DOHH2 (cell line): ENCODE measurements around the gene RAD51B.
A peak's percentile ranks its signal among the peaks of the same experiment; 100 is the strongest.

Experiments used
- H3F3A ChIP-seq: fragments of 200-600 bp; sonication (generic), shearing (Covaris generic); 2 replicates; pipeline ENCODE4 v1.6.0; 2016; ENCODE audit warnings: antibody characterized with exemption, mild to moderate bottlenecking; ENCODE audit not compliant: control insufficient read depth, insufficient read depth
- H3K27ac ChIP-seq: fragments of 200-600 bp; sonication (generic); 2 replicates; pipeline ENCODE4 v1.5.1; 2014; ENCODE audit warnings: low read depth, mild to moderate bottlenecking, low read length, moderate library complexity
- H3K27me3 ChIP-seq: fragments of 200-600 bp; sonication (generic); 2 replicates; pipeline ENCODE4 v1.6.1; 2014; ENCODE audit warnings: mild to moderate bottlenecking, low read length, mixed read lengths; ENCODE audit not compliant: control insufficient read depth
- H3K36me3 ChIP-seq: fragments of 200-600 bp; sonication (generic); 2 replicates; pipeline ENCODE4 v1.6.1; 2014; ENCODE audit warnings: mild to moderate bottlenecking, low read length, moderate library complexity, mixed read lengths; ENCODE audit not compliant: control insufficient read depth
- H3K4me1 ChIP-seq: fragments of 200-600 bp; sonication (generic); 2 replicates; pipeline ENCODE4 v1.6.1; 2014; ENCODE audit warnings: mild to moderate bottlenecking, low read length, mixed read lengths; ENCODE audit not compliant: control insufficient read depth
- H3K4me2 ChIP-seq: fragments of 200-600 bp; sonication (generic); 2 replicates; pipeline ENCODE4 v1.6.0; 2014; ENCODE audit warnings: mild to moderate bottlenecking, low read length, moderate library complexity
- H3K4me3 ChIP-seq: fragments of 200-600 bp; sonication (generic); 2 replicates; pipeline ENCODE4 v1.5.1; 2014; ENCODE audit warnings: mild to moderate bottlenecking, low read length, mixed read lengths
- H3K79me2 ChIP-seq: fragments of 200-600 bp; sonication (generic); 2 replicates; pipeline ENCODE4 v1.6.1; 2014; ENCODE audit warnings: mild to moderate bottlenecking, low read length, mixed read lengths; ENCODE audit not compliant: control insufficient read depth
- H3K9me2 ChIP-seq: fragments of 200-600 bp; sonication (generic); replicated peaks from 2 replicates; pipeline ENCODE4 v1.6.1; 2014; ENCODE audit warnings: mild to moderate bottlenecking, low read length, mixed read lengths; ENCODE audit not compliant: control insufficient read depth
- H3K9me3 ChIP-seq: fragments of 200-600 bp; sonication (generic); 2 replicates; pipeline ENCODE4 v1.6.1; 2014; ENCODE audit warnings: antibody characterized with exemption, low read length, mixed read lengths; ENCODE audit not compliant: control insufficient read depth, insufficient read depth
- H4K20me1 ChIP-seq: fragments of 200-600 bp; sonication (generic); 2 replicates; pipeline ENCODE4 v1.6.0; 2014; ENCODE audit warnings: low read depth, mild to moderate bottlenecking, antibody characterized with exemption, low read length, moderate library complexity; ENCODE audit not compliant: control insufficient read depth, insufficient read depth
- EZH2phosphoT487 ChIP-seq: fragments of 200-600 bp; sonication (generic); IDR thresholded peaks from 2 replicates; pipeline ENCODE4 v1.6.1; 2017; ENCODE audit warnings: borderline replicate concordance, mild to moderate bottlenecking, antibody characterized with exemption, low read length, moderate library complexity, mixed read lengths
- TF ChIP-seq, protein P1 (sequence below): fragments of 200-600 bp; sonication (generic); IDR thresholded peaks from one replicate; pipeline ENCODE4 v1.5.1; 2014; ENCODE audit warnings: antibody characterized with exemption, mild to moderate bottlenecking, low read depth, low read length; ENCODE audit not compliant: poor library complexity, severe bottlenecking

The RAD51B gene

DNA sequence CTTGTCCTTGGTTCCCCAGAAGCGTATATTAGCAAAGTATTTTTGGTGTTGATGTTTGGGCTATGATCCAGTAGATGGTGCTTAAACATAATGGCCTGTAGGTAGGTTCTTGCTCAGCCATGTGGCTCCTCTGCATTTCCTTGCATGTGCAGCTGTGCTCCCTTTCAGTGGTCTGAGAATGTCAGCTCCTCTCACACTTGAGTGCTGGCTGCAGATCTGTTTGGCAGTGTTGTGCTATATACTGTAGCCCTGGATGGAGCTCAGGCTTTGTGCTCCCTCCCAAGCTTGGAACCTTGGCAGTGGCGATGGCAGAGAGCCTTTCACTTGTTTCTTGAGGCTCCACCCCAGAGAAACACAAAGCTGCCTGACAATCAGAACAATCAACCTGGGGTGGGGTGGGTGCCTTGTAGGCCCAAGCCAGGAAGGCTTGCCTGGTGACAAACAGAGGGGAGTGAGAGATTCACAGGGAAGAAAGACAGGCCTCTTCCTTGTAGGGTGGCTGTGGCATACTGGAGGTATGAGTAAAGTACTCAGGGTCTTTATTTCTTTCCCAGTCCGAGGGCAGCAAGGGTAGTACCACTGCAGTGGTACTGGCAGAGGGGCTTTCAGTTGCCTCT, 255.3 kb downstream of the RAD51B start:
- Histone ChIP-seq H3K27me3 (no peaks in the 10 kb centered on the region), H3K79me2 (peaks cover 20% of the 10 kb centered on the region), H3K36me3 (no peaks in the 10 kb centered on the region), H3K9me2 (no peaks in the 10 kb centered on the region), H3K4me3 (no peak overlapping the region), H3K9me3 (peaks cover 24% of the 10 kb centered on the region; the same call in 1 of the 2 replicates), H3K4me1 (peaks cover 37% of the 10 kb centered on the region), H4K20me1 (no peaks in the 10 kb centered on the region), H3F3A (no peaks in the 10 kb centered on the region), H3K27ac (no peak overlapping the region), H3K4me2 (peak overlapping the region; percentile 9)
- TF ChIP-seq, protein P1, sequence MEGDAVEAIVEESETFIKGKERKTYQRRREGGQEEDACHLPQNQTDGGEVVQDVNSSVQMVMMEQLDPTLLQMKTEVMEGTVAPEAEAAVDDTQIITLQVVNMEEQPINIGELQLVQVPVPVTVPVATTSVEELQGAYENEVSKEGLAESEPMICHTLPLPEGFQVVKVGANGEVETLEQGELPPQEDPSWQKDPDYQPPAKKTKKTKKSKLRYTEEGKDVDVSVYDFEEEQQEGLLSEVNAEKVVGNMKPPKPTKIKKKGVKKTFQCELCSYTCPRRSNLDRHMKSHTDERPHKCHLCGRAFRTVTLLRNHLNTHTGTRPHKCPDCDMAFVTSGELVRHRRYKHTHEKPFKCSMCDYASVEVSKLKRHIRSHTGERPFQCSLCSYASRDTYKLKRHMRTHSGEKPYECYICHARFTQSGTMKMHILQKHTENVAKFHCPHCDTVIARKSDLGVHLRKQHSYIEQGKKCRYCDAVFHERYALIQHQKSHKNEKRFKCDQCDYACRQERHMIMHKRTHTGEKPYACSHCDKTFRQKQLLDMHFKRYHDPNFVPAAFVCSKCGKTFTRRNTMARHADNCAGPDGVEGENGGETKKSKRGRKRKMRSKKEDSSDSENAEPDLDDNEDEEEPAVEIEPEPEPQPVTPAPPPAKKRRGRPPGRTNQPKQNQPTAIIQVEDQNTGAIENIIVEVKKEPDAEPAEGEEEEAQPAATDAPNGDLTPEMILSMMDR, result no peak
- no peak for TF ChIP-seq EZH2phosphoT487

DNA sequence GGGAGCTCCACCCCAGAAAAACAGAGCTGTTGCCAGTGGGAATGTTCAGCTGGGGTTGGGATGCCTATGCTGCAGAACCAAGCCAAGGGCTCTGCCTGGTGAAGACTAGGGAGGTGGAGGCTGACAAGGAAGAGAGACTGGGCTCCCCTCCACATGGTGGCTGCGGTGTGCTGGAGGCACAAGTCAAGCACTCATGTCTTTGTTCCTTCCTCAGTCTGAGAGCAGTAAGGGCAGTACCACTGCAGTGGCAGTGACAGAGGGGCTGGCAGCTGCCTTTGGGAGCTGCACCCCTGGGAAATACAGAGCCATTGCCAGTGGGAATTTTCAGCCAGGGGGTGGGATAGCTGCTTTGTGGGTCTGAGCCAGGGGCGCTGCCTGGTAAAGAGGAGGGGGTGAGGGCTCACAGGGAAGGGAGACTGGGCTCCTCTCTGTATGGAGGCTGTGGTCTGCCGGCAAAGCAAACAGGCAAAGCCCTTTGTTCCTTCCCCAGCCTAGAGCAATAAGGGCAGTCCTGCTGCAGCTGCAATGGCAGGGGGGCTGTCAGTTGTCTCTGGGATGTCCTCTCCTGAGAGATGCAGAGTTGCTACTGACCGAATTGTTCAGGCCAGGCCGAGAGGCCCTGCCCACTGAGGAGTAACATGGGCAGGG, 255.9 kb downstream of the RAD51B start:
- Histone ChIP-seq H3K9me3 (peaks cover 17% of the 10 kb centered on the region; the same call in 1 of the 2 replicates), H3F3A (no peaks in the 10 kb centered on the region), H3K27ac (no peak overlapping the region), H3K4me2 (peak overlapping the region; percentile 9), H3K4me3 (no peak overlapping the region), H3K4me1 (peaks cover 43% of the 10 kb centered on the region), H3K79me2 (peaks cover 20% of the 10 kb centered on the region), H3K27me3 (no peaks in the 10 kb centered on the region), H3K36me3 (no peaks in the 10 kb centered on the region), H3K9me2 (no peaks in the 10 kb centered on the region), H4K20me1 (no peaks in the 10 kb centered on the region)
- TF ChIP-seq, protein P1, result no peak
- TF ChIP-seq EZH2phosphoT487, result no peak

DNA sequence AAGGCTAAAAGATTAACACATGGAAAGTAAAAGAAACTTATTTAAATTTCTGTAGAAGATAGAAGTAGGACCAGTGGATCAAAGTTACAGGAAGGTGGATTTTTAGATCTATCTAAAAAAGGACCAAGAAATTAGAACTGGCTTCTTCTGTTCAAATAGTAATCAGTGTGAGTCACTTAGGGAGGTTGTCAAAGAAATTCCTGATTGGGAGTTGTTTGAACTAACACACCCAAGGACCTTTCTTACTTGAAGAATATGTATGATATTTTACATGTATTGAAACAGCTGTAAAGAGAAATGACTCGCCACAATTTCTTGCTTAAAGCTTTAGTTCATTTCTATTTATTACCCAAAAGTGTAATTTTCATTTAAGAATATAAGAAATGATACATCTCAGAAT, 256.9 kb downstream of the RAD51B start:
- H3F3A ChIP-seq, result no peaks in the 10 kb centered on the region
- no peaks in the 10 kb centered on the region for H3K9me2 ChIP-seq
- H3K27ac ChIP-seq, result no peak overlapping the region
- H3K4me3 ChIP-seq, result no peak overlapping the region
- no peaks in the 10 kb centered on the region for H3K36me3 ChIP-seq
- TF ChIP-seq EZH2phosphoT487, result no peak
- peaks cover 12% of the 10 kb centered on the region; the same call in 1 of the 2 replicates for H3K9me3 ChIP-seq
- no peaks in the 10 kb centered on the region for H4K20me1 ChIP-seq
- H3K4me2 ChIP-seq, result no peak overlapping the region
- H3K79me2 ChIP-seq, result peaks cover 19% of the 10 kb centered on the region
- no peaks in the 10 kb centered on the region for H3K27me3 ChIP-seq
- peaks cover 52% of the 10 kb centered on the region for H3K4me1 ChIP-seq

DNA sequence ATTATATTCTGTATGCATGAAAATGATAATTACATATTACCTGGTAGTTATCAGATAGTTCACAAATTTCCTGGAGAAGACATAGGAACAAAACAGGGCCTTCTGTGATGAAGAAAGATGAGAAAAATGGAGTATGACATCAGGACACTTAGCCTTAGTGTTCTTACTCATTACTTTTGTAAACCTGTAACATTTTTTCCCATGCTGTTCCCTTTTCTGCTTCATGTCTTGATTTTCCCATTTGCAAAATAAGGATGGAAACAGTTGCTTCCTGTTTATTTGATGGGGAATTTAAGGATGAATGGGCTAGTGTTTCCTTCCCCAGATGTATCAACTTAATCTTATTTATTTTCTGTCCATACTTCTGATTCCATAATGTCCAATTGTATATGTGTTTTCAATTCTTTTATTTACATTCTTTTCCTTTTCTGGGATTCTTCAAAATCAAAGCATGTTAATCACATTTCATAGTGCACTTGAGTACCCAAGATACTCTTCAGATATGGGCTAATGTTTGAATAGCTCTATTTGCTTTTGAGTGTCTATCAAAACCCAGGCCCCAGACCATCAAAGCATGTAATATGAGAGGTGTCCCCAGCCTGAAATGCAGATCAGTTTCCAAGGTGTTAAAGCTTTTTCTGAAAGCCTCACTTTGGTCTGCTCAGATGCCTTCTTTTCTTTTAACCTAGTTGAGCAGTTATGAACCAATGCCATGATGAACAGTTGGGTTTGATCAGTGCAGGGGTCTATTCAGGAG, 260.5 kb downstream of the RAD51B start:
- peaks cover 56% of the 10 kb centered on the region for H3K4me1 ChIP-seq
- TF ChIP-seq, protein P1, result no peak
- no peak for TF ChIP-seq EZH2phosphoT487

More for the DNA sequence above, 260.5 kb downstream of the RAD51B start:
- H3K9me2 ChIP-seq, result no peaks in the 10 kb centered on the region
- H3K4me2 ChIP-seq, result peak overlapping the region; percentile 51; the same call in 1 of the 2 replicates
- H3K27ac ChIP-seq, result no peak overlapping the region
- peaks cover 3% of the 10 kb centered on the region; the same call in 1 of the 2 replicates for H3K79me2 ChIP-seq
- H4K20me1 ChIP-seq, result no peaks in the 10 kb centered on the region
- H3K27me3 ChIP-seq, result no peaks in the 10 kb centered on the region
- no peaks in the 10 kb centered on the region for H3K36me3 ChIP-seq
- H3K9me3 ChIP-seq, result no peaks in the 10 kb centered on the region
- H3K4me3 ChIP-seq, result no peak overlapping the region
- H3F3A ChIP-seq, result no peaks in the 10 kb centered on the region
